Left ventricle myocardium inferior (tissue), 1 donor: Measurements from ENCODE around the gene STK4. TPM values are rescaled to one million over a fixed set of nuclear protein-coding genes. Genes with fewer than 3 reads are reported as not detected.

ENCODE experiments used
- DNase-seq: peaks from one replicate; pipeline ENCODE4 v3.0.0-alpha.2; 2020
- H3K27ac ChIP-seq: fragments of 200-600 bp; replicated peaks from 2 replicates; pipeline ENCODE4 v1.8.0; 2021
- H3K27me3 ChIP-seq: fragments of 200-600 bp; 2 replicates; pipeline ENCODE4 v1.8.0; 2021; ENCODE audit warnings: low read depth
- H3K36me3 ChIP-seq: fragments of 200-600 bp; 2 replicates; pipeline ENCODE4 v1.8.0; 2021
- H3K4me1 ChIP-seq: fragments of 200-600 bp; 2 replicates; pipeline ENCODE4 v1.8.0; 2021
- H3K4me3 ChIP-seq: fragments of 200-600 bp; 2 replicates; pipeline ENCODE4 v1.8.0; 2021; ENCODE audit warnings: mild to moderate bottlenecking, moderate library complexity
- H3K9me3 ChIP-seq: fragments of 200-600 bp; replicated peaks from 2 replicates; pipeline ENCODE4 v1.8.0; 2021
- CTCF ChIP-seq: fragments of 200-600 bp; IDR thresholded peaks from 2 replicates; pipeline ENCODE4 v1.8.0; 2021; ENCODE audit warnings: antibody characterized with exemption, mild to moderate bottlenecking, borderline replicate concordance
- intact Hi-C: fragments of 100-400 bp; cut with micrococcal nuclease; formaldehyde crosslinking; loops from one replicate; pipeline ENCODE4 v1.11.0; 2022
- total RNA-seq: library from RNA; stranded (reverse); fragmentation: NEBNext Ultra II Directional; extraction: Animal tissue kit (Norgen Biotek cat#: 25700); gene quantifications from one replicate; pipeline ENCODE4 v1.2.1, GENCODE V29; 2021
- donor health status: DM: no; HTN: yes; CAD: no; lungs with severe emphysema.

The STK4 gene
- total RNA-seq, 1 donor from 2014 or later, result 9.8 TPM

GRCh38 chr20:44970243-44970757 is 4.0 kb downstream of the STK4 start:
- Histone ChIP-seq H3K36me3 (peaks cover 34% of the 10 kb centered on the region), H3K4me3 (no peak overlapping the region), H3K9me3 (no peaks in the 10 kb centered on the region), H3K4me1 (peaks cover 48% of the 10 kb centered on the region), H3K27ac (no peak overlapping the region), H3K27me3 (no peaks in the 10 kb centered on the region)
- intact Hi-C loops, result no loop called here
- no peak for DNase-seq
- TF ChIP-seq CTCF, result no peak

DNA sequence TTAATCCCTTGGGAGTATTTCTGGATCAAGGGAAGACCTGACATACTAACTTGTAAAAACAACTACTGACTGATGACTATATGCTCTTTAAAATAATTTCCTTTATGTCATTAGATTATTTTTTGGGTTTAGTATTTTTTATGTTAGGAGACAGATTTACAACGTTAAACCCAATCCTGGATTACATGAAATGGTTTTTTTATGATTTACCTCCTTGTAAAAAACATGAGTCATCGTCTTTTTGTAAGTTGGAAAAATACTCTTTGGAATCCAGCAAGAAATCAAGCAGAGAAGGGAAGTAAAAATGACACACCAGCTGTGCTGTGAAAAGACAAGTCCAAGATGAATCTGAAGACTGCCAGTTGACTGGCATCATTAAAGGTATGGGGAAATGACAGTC is 6.7 kb downstream of the STK4 start:
- no peak overlapping the region for H3K4me3 ChIP-seq
- intact Hi-C loops, result no loop called here
- no peak overlapping the region for H3K27ac ChIP-seq
- no peak for DNase-seq
- no peak for TF ChIP-seq CTCF
- H3K4me1 ChIP-seq, result peaks cover 23% of the 10 kb centered on the region
- no peaks in the 10 kb centered on the region for H3K9me3 ChIP-seq
- H3K36me3 ChIP-seq, result peaks cover 40% of the 10 kb centered on the region
- no peaks in the 10 kb centered on the region for H3K27me3 ChIP-seq

DNA sequence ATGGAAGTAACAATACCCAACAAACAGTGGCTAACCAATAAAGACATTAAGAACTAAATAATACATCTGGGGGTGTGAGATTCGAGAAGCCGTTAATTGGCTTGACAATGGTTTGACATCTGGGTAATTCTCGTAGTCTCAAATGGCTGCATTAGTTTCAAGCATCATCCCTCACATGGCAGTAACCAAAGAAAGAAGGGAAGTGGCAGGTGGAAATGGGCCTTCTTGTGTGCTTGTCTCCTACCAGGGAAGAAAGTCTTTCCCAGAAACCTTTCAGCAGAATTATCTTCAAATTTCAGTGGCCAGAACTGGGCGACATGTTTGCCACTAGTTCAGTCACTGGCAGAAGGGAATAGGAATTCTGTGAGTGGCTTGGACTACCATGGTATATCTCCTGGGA is 10.4 kb downstream of the STK4 start:
- Histone ChIP-seq H3K4me1 (no peaks in the 10 kb centered on the region), H3K36me3 (peaks cover 72% of the 10 kb centered on the region), H3K27me3 (no peaks in the 10 kb centered on the region), H3K4me3 (no peak overlapping the region), H3K27ac (no peak overlapping the region), H3K9me3 (no peaks in the 10 kb centered on the region)
- no peak for DNase-seq
- TF ChIP-seq CTCF, result no peak
- intact Hi-C loops, result no loop called here

- Histone ChIP-seq H3K27me3 (no peaks in the 10 kb centered on the region), H3K27ac (peak overlapping the region; percentile 24), H3K4me3 (no peak overlapping the region), H3K36me3 (peaks cover 62% of the 10 kb centered on the region), H3K4me1 (no peaks in the 10 kb centered on the region), H3K9me3 (no peaks in the 10 kb centered on the region)
- TF ChIP-seq CTCF, result no peak
- intact Hi-C loops, result no loop called here
- no peak for DNase-seq
Measured at GRCh38 chr20:44979090-44979621, 12.8 kb downstream of the STK4 start.

GRCh38 chr20:44981736-44982406 is 15.6 kb downstream of the STK4 start:
- peaks cover 68% of the 10 kb centered on the region for H3K36me3 ChIP-seq
- H3K4me1 ChIP-seq, result no peaks in the 10 kb centered on the region
- no peaks in the 10 kb centered on the region for H3K9me3 ChIP-seq
- no peak overlapping the region for H3K4me3 ChIP-seq
- no peak overlapping the region for H3K27ac ChIP-seq
- TF ChIP-seq CTCF, result no peak
- H3K27me3 ChIP-seq, result no peaks in the 10 kb centered on the region
- intact Hi-C loops, result no loop called here
- no peak for DNase-seq
